Ovary (tissue), 3 donors: Measurements from ENCODE around the gene ATP2B2.

Experiments
- CTCF ChIP-seq, 3 donors: fragments of 450-650 bp in 2 of 3; fragments of 200-600 bp in 1 of 3; IDR thresholded peaks; one replicate each; pipeline versions ENCODE4 v1.5.1 to v1.8.0; 2016 to 2022; ENCODE audit warnings: antibody characterized with exemption in 3 of 3, mild to moderate bottlenecking in 1 of 3
- EP300 ChIP-seq: sonication (generic); formaldehyde crosslinking; IDR thresholded peaks from one replicate; pipeline ENCODE4 v1.6.1; 2017; ENCODE audit warnings: antibody characterized with exemption
- POLR2A ChIP-seq: fragments of 450-650 bp; IDR thresholded peaks from one replicate; pipeline ENCODE4 v1.6.1; 2017; ENCODE audit warnings: antibody characterized with exemption, mild to moderate bottlenecking, moderate library complexity
- donor health status: DM: no; HTN: no; CAD: no.

DNA sequence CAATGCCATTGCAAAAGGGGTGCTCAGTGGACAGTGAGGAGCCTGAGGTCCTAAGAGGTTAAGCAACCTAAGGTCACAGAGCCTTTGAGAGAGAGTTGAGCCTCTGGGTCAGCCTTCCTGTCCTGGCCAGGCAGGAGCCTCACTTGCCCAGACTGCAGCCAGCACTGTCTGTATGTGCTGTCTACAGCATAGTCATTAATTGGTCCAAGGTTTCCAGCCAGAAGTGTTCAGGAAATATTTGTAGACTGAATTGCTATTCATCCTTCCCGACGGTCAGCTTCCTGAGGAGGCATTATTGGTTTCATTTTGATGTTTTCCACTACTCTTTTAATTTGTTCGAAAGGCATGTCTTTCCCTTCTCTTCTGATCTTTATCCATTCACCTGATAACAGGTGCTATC lies 192.5 kb downstream of the ATP2B2 start:
- TF ChIP-seq CTCF (IDR thresholded peaks at IDR 0.05) (no peak), POLR2A (no peak), EP300 (no peak)
